SK-N-MC (cell line): ENCODE data around the gene TSR2.

Experiments
- EZH2 ChIP-seq: fragments of 200-600 bp; sonication (generic); IDR thresholded peaks from one replicate; pipeline ENCODE4 v1.6.1; 2017; ENCODE audit warnings: antibody characterized with exemption
- POLR2AphosphoS5 ChIP-seq: IDR thresholded peaks from 2 replicates; pipeline ENCODE4 v1.6.1; 2012; ENCODE audit warnings: mild to moderate bottlenecking, low read depth, low read length, borderline replicate concordance

- TF ChIP-seq POLR2AphosphoS5 (no peak), EZH2 (no peak)
Measured at GRCh38 chrX:54423161-54423888, 16.9 kb upstream of the TSR2 start.
